HUES48 (cell line): ENCODE results near the gene CCDC122.

Experiments
- H3K27ac ChIP-seq: one replicate; pipeline ENCODE4 v1.7.0; 2013; ENCODE audit warnings: low read depth, low read length, inconsistent platforms
- H3K27me3 ChIP-seq: 2 replicates; pipeline ENCODE4 v1.6.1; 2013; ENCODE audit warnings: mild to moderate bottlenecking, low read length; ENCODE audit not compliant: control insufficient read depth, insufficient read depth
- H3K36me3 ChIP-seq: 2 replicates; pipeline ENCODE4 v1.6.1; 2013; ENCODE audit warnings: low read length; ENCODE audit not compliant: control insufficient read depth, insufficient read depth
- H3K4me1 ChIP-seq: 2 replicates; pipeline ENCODE4 v1.6.1; 2013; ENCODE audit warnings: mild to moderate bottlenecking, low read length; ENCODE audit not compliant: control insufficient read depth, insufficient read depth
- H3K4me3 ChIP-seq: 2 replicates; pipeline ENCODE4 v1.5.1; 2013; ENCODE audit warnings: mild to moderate bottlenecking, low read depth, low read length
- H3K9ac ChIP-seq: 2 replicates; pipeline ENCODE4 v1.6.1; 2013; ENCODE audit warnings: mild to moderate bottlenecking, low read depth, low read length, moderate library complexity
- H3K9me3 ChIP-seq: 2 replicates; pipeline ENCODE4 v1.6.1; 2013; ENCODE audit warnings: low read length; ENCODE audit not compliant: control insufficient read depth, insufficient read depth

Gene CCDC122

DNA sequence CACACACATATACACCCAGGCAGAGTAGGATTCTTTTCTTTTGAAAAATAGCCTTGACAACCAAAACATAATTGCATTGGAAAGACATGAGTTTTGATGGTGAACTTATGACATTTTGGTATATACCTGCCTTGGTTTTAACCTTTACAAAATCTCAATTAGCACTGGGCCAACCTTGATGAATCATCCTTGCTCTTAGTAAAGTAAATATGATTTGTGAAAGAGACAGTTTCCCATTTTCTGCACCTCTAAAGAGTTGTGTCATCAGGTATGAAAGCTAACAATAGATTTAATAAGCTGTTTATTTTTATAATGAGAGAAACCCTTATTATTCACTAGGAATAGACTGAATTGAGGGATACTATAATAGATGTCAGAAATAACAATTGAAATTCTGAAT lies 77.0 kb downstream of the CCDC122 start:
- Histone ChIP-seq H3K36me3 (no peaks in the 10 kb centered on the region), H3K27me3 (no peaks in the 10 kb centered on the region), H3K4me3 (no peak overlapping the region), H3K4me1 (peaks cover 16% of the 10 kb centered on the region), H3K9me3 (no peaks in the 10 kb centered on the region), H3K27ac (no peak overlapping the region), H3K9ac (no peak overlapping the region)

DNA sequence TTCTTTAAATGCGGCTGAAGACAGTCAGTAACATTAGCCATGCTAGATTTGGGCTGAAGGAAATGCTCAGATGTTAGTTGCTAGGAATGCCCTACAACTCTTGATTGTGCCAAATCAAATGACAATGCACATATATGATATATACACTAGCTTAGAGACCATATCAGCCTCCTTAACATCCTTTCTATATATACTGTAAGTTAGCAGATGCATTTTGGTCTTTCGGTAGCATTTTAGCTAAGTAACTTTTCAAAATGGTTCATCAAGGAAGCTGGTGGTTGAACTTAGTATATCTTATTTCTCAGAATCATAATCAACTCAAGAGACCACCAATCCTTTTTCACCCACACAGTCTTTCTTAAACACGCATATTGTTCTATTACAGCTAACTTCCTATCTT lies 78.7 kb downstream of the CCDC122 start:
- Histone ChIP-seq H3K4me3 (no peak overlapping the region), H3K9me3 (no peaks in the 10 kb centered on the region), H3K4me1 (peaks cover 15% of the 10 kb centered on the region), H3K27ac (no peak overlapping the region), H3K36me3 (no peaks in the 10 kb centered on the region), H3K27me3 (no peaks in the 10 kb centered on the region), H3K9ac (no peak overlapping the region)

DNA sequence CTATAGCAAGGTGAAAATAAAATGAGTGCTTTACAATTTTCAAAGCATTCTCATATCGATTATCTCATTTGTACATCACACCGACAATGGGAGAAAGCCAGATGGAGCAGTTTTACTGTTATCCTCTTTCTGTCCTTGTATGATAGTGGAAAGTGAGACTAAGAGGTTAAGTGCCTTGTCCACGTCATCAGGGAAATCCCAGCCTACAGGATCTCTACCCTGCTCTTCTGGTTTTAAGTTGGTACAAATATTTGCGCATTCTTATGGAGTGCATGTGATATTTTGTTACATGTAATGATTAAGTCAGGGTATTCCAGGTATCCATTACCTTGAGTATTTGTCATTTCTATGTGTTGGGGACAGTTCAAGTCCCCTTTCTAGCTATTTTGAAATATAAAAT lies 80.3 kb downstream of the CCDC122 start:
- Histone ChIP-seq H3K27me3 (no peaks in the 10 kb centered on the region), H3K27ac (no peak overlapping the region), H3K9me3 (no peaks in the 10 kb centered on the region), H3K9ac (no peak overlapping the region), H3K36me3 (no peaks in the 10 kb centered on the region), H3K4me1 (peaks cover 2% of the 10 kb centered on the region; the same call in 1 of the 2 replicates), H3K4me3 (no peak overlapping the region)

DNA sequence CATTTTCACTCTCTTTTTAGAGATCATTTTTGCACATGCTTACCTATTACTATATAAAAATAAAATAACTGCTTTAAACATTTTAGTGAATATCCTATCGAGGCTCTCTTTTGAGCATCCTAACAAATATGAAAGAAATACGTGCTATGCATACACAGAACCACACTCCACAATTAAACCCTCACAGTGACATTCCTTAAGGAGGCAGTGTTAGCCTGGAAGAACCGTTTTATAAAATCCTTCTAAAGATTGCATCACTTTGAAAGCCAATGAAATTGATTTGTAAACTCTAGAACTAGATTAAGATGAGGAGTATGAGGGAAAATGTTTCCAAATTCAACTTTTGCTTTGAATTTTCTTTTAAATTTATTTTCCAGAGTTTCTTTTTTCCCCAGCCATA lies 81.7 kb downstream of the CCDC122 start:
- Histone ChIP-seq H3K36me3 (no peaks in the 10 kb centered on the region), H3K27me3 (no peaks in the 10 kb centered on the region), H3K4me3 (no peak overlapping the region), H3K27ac (no peak overlapping the region), H3K9ac (no peak overlapping the region), H3K4me1 (no peaks in the 10 kb centered on the region), H3K9me3 (no peaks in the 10 kb centered on the region)

DNA sequence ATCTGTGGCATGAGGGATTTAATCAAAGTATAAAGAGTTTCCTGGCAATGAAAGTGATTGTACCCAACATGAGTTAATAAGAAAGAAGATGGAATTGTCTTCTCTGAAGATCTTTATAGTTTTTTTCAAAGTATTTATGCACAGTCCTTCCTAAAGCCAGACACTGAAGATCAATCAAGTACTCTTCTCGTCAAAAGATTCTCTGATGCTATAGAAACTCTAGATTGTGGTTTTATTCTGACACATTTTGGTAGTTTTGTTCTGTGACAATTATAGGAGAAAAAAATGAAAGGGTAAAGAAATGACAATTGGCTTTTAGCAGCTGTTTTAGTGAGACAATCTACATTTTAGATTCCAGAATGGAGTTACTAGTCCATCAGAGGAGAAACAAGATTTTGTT lies 82.4 kb downstream of the CCDC122 start:
- Histone ChIP-seq H3K27me3 (no peaks in the 10 kb centered on the region), H3K4me1 (no peaks in the 10 kb centered on the region), H3K36me3 (no peaks in the 10 kb centered on the region), H3K4me3 (no peak overlapping the region), H3K27ac (no peak overlapping the region), H3K9ac (no peak overlapping the region), H3K9me3 (no peaks in the 10 kb centered on the region)

DNA sequence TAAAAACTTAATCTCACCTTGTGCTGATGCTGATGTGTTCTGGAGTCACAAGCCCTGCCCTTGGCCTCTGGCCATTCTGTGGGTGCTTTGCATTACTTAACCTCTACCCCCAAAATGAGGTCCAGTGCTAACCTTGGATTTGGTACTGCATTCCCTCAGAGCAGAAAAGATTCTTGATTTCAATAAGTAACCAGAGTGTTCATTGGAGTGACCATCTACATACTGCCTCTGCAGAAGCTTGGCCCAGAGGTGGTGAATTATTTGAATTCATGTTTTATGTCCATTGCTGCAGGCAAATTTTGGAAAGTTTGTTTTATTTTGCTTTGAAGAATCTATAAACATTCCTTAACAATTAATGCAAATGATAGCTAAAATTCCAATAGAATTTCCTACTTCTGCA lies 85.1 kb downstream of the CCDC122 start:
- no peak overlapping the region for H3K9ac ChIP-seq
- H3K27ac ChIP-seq = no peak overlapping the region
- no peak overlapping the region for H3K4me3 ChIP-seq
- no peaks in the 10 kb centered on the region for H3K4me1 ChIP-seq
- peaks cover 5% of the 10 kb centered on the region; the same call in 1 of the 2 replicates for H3K27me3 ChIP-seq
- no peaks in the 10 kb centered on the region for H3K9me3 ChIP-seq
- no peaks in the 10 kb centered on the region for H3K36me3 ChIP-seq

DNA sequence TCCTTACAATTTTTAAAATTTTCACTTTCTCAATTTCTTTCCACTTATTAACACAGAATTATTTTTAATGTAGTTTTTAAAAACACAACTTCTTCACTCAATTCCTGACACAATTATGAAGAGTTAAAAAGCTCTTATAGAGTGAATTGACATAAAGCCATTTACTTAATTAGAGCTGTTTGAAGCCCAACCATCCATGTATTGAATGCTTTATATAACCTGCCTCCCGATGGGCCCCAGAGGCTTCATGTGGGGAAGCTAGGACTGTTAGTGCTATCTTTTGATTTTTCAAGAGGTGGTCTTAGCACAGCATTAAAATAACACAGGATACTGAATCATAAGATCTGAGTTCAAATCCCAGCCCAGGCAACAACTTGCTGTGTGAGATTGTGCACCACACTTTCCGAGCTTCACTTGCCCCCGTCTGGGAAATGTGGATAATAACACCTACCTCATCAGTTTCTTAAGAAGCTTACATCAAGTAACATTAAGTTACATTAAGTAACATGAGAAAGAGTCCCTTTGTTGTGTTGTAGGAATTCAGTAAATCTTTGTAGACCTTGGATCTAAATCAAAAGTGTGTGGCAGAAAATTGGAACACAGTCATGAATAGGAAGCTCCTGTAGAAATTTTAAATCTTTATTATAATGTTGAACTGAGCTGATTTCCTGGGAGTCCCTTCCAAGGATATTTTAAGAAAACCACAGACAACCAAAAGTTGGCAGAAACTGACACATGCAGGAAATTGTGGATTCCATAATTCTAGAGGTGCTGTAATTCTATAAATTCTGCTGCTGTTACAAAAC lies 87.3 kb downstream of the CCDC122 start:
- no peak overlapping the region for H3K9ac ChIP-seq
- no peak overlapping the region for H3K4me3 ChIP-seq
- no peaks in the 10 kb centered on the region for H3K36me3 ChIP-seq
- H3K9me3 ChIP-seq = no peaks in the 10 kb centered on the region
- H3K27ac ChIP-seq = no peak overlapping the region
- H3K27me3 ChIP-seq = peaks cover 24% of the 10 kb centered on the region
- peaks cover 8% of the 10 kb centered on the region for H3K4me1 ChIP-seq

DNA sequence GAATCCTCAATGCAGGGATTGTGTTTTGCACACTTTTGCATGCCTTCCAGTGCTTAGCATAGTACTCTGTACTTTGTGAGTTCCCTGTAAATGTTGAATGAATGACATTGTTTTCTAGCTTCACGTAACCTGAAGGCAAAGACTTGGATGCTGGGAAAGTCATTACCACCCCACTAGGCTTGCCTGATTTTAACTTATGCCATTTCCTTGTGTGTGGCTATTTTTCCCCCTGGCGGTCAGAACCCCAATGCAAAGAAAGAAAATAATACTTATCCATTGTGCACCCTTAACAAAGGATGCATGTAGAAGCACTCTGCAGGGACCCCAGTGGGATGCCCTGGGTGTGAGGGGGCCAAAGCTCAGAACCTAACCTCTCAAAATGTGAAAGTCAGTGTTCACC lies 91.5 kb downstream of the CCDC122 start:
- no peak overlapping the region for H3K27ac ChIP-seq
- no peaks in the 10 kb centered on the region for H3K36me3 ChIP-seq
- no peak overlapping the region for H3K9ac ChIP-seq
- peaks cover 15% of the 10 kb centered on the region for H3K4me1 ChIP-seq
- no peaks in the 10 kb centered on the region for H3K9me3 ChIP-seq
- H3K4me3 ChIP-seq = peak overlapping the region; percentile 68
- H3K27me3 ChIP-seq = peaks cover 65% of the 10 kb centered on the region

DNA sequence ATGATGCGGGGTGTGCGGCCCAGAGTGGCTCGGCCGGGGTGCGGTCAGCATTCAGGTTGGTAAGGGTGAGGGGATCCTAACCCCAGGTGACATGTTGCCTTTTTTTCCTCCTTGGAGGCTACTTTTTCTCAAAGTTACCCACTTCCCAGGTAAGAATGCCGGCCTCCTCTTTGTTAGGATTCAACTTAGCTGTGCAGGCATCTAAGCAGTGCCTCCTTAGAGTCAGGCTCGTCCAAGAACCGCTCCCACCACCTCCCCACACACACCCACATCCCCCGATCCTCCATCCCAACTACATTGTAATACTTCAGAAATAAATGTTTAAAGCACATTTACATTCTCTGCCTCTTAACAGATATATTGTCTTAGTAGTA lies 92.0 kb downstream of the CCDC122 start:
- Histone ChIP-seq H3K4me3 (peak overlapping the region; percentile 68), H3K27ac (no peak overlapping the region), H3K9me3 (no peaks in the 10 kb centered on the region), H3K4me1 (peaks cover 15% of the 10 kb centered on the region), H3K36me3 (no peaks in the 10 kb centered on the region), H3K27me3 (peaks cover 70% of the 10 kb centered on the region), H3K9ac (0 out of 2 replicates have a peak overlapping the region, but pooled peaks have one; percentile 4)

DNA sequence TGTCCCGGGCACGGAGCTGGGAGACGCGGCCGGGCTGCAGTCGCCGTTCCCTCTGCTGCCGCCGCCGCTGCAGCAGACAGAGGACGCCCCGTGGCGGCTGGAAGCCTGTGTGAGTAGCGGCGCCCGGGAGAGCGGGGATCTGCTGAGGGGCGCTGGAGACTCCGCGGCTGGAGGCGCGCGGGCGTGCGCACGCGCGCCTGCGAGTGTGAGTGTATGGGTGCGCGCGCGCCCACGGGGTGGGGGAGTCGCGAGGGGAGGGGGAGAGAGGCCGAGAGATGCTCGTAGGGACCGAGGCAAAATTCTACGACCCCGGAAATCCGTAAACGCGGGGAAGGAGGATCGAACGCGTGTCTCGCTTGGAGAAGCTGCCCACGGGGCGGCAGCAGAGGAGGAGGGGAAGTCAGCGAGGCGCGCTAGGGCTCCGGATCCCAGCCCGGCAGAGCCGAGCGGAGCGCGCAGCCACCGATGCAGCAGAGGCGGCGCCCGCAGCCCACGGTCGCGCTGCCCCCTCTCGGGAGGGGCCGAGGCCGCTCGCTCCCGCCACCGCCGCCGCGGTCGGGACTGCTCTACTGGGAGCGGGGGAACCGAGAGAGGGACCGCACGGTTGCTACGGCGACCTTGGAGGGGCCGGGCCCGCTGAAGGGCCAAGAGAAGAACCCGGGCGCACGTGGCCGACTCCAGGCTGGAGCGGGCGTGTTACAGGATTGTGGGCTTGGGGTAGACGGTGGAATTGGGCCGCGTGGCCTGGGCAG lies 92.6 kb downstream of the CCDC122 start, which contains the start of gene ENOX1:
Gene ENOX1 (minus strand): TSS at position 207 of the 752 bp plus-strand sequence.
- Histone ChIP-seq H3K4me1 (peaks cover 15% of the 10 kb centered on the region), H3K9me3 (no peaks in the 10 kb centered on the region), H3K27me3 (peaks cover 75% of the 10 kb centered on the region), H3K36me3 (no peaks in the 10 kb centered on the region), H3K9ac (0 out of 2 replicates have a peak within 1 kb of the TSS, but pooled peaks have one; percentile 4), H3K27ac (no peak within 1 kb of the TSS), H3K4me3 (peak within 1 kb of the TSS; percentile 68)

DNA sequence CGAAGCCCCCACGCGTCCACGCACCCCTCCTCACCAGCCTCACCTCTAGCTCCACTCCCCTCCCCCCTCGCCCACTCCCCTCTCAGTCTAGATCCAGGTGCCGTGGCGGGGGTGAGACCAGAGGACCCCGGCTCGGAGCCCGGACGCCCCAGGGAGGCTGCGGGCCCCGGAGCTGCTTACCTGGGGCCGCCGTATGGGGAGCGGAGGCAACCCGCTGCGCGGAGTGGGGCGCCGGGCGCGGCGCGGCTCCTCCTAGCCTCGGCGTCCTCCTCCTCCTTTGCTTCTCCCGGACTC lies 93.1 kb downstream of the CCDC122 start:
- Histone ChIP-seq H3K36me3 (no peaks in the 10 kb centered on the region), H3K4me3 (peak overlapping the region; percentile 68), H3K27ac (no peak overlapping the region), H3K9ac (no peak overlapping the region), H3K9me3 (no peaks in the 10 kb centered on the region), H3K27me3 (peaks cover 80% of the 10 kb centered on the region), H3K4me1 (peaks cover 15% of the 10 kb centered on the region)
